GM13977 (cell line): Measurements from ENCODE around the gene GRM2.

Experiments used
- DNase-seq: peaks from one replicate; pipeline ENCODE4 v3.0.0; 2012; ENCODE audit warnings: low spot score
- in situ Hi-C: fragments of 300-500 bp; cut with MboI; formaldehyde crosslinking; loops from one replicate; pipeline ENCODE4 v1.12.0; 2022; ENCODE audit warnings: low sequenced_read_pairs, low pct_unique_long_range_greater_than_20kb, mixed read lengths, inconsistent platforms; ENCODE audit not compliant: unreplicated experiment
- TF ChIP-seq, protein P1 (sequence below): IDR thresholded peaks from 2 replicates; pipeline ENCODE4 v1.5.1; 2012; ENCODE audit warnings: mild to moderate bottlenecking, control low read depth; ENCODE audit not compliant: insufficient read depth; ENCODE audit errors: extremely low read depth, missing control alignments

GRM2 gene

GRCh38 chr3:51708216-51708845 is 1.5 kb downstream of the GRM2 start:
- TF ChIP-seq, protein P1, sequence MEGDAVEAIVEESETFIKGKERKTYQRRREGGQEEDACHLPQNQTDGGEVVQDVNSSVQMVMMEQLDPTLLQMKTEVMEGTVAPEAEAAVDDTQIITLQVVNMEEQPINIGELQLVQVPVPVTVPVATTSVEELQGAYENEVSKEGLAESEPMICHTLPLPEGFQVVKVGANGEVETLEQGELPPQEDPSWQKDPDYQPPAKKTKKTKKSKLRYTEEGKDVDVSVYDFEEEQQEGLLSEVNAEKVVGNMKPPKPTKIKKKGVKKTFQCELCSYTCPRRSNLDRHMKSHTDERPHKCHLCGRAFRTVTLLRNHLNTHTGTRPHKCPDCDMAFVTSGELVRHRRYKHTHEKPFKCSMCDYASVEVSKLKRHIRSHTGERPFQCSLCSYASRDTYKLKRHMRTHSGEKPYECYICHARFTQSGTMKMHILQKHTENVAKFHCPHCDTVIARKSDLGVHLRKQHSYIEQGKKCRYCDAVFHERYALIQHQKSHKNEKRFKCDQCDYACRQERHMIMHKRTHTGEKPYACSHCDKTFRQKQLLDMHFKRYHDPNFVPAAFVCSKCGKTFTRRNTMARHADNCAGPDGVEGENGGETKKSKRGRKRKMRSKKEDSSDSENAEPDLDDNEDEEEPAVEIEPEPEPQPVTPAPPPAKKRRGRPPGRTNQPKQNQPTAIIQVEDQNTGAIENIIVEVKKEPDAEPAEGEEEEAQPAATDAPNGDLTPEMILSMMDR, result no peak
- no peak for DNase-seq
- in situ Hi-C loops, result no loop called here

DNA sequence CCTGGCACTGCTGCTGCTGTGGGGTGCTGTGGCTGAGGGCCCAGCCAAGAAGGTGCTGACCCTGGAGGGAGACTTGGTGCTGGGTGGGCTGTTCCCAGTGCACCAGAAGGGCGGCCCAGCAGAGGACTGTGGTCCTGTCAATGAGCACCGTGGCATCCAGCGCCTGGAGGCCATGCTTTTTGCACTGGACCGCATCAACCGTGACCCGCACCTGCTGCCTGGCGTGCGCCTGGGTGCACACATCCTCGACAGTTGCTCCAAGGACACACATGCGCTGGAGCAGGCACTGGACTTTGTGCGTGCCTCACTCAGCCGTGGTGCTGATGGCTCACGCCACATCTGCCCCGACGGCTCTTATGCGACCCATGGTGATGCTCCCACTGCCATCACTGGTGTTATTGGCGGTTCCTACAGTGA is 2.1 kb downstream of the GRM2 start:
- in situ Hi-C loops, result no loop called here
- DNase-seq, result no peak
- TF ChIP-seq, protein P1, result no peak

GRCh38 chr3:51709675-51710074 is 2.8 kb downstream of the GRM2 start:
- TF ChIP-seq, protein P1, result no peak
- in situ Hi-C loops, result no loop called here
- DNase-seq, result no peak

- in situ Hi-C loops, result no loop called here
- no peak for DNase-seq
- TF ChIP-seq, protein P1, result peak; percentile 10
Observed at GRCh38 chr3:51710631-51711351, 3.9 kb downstream of the GRM2 start.

GRCh38 chr3:51711352-51712037 is 4.6 kb downstream of the GRM2 start:
- in situ Hi-C loops, result no loop called here
- TF ChIP-seq, protein P1, result no peak
- DNase-seq, result no peak

- DNase-seq, result no peak
- TF ChIP-seq, protein P1, result no peak
- in situ Hi-C loops, result no loop called here
Observed at GRCh38 chr3:51712038-51712420, 5.2 kb downstream of the GRM2 start.
